Fibroblast of villous mesenchyme (primary cell): ENCODE data around the gene AHSP. TPM values are rescaled to one million over a fixed set of nuclear protein-coding genes. Genes with fewer than 3 reads are reported as not detected.
"Not testable (repeated sequence)": the region's sequence is repeated elsewhere in the genome, so short reads cannot be mapped to it uniquely, and the experiment has no call there.

Experiments
- DNase-seq: peaks from one replicate; pipeline ENCODE4 v3.0.0-alpha.2; 2010; ENCODE audit warnings: low read depth
- H3K4me3 ChIP-seq: 2 replicates; pipeline ENCODE4 v1.5.1; 2011; ENCODE audit warnings: low read depth, mild to moderate bottlenecking, low read length
- total RNA-seq: library from RNA; depleted of rRNA; stranded (reverse); fragments of >200 nt; gene quantifications from 2 replicates; pipeline ENCODE4 v1.2.3, GENCODE V29; 2012
- TF ChIP-seq, protein P1 (sequence below): IDR thresholded peaks from 2 replicates; pipeline ENCODE4 v1.5.1; 2012; ENCODE audit warnings: low read depth, mild to moderate bottlenecking, low read length; ENCODE audit not compliant: insufficient read depth

AHSP gene
- total RNA-seq, 1 donor = not detected

DNA sequence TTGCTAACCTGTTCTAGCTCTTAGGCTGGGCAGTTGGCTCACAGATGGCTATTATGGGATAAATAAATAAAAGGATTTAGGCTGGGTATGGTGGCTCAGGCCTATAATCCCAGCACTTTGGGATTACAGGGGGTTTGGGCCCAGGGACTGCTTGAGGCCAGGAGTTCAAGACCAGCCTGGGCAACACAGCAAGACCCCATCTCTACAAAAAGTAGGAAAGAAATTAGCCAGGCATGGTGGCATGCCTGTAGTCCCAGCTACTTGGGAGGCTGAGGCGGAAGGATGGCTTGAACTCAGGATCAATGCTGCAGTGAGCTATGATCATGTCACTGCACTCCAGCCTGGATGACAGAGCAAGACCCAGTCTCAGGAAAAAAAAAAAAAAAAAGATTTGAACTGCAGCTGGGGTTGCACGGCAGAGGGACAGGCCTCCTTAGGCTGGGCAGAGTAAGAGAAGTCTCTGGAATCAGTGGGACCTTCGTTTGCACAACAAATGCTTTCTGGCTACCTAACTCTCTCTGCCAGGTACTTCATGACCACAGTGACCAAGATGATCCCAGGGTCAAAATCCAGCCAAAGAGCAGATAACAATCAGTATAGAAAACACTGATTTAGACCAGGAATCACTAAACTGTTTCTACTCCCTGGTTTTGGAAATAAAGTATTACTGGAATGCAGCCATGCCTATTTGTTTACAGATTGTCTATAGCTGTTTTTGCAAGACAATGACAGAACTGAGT lies 26.3 kb upstream of the AHSP start:
- DNase-seq = no peak
- TF ChIP-seq, protein P1, sequence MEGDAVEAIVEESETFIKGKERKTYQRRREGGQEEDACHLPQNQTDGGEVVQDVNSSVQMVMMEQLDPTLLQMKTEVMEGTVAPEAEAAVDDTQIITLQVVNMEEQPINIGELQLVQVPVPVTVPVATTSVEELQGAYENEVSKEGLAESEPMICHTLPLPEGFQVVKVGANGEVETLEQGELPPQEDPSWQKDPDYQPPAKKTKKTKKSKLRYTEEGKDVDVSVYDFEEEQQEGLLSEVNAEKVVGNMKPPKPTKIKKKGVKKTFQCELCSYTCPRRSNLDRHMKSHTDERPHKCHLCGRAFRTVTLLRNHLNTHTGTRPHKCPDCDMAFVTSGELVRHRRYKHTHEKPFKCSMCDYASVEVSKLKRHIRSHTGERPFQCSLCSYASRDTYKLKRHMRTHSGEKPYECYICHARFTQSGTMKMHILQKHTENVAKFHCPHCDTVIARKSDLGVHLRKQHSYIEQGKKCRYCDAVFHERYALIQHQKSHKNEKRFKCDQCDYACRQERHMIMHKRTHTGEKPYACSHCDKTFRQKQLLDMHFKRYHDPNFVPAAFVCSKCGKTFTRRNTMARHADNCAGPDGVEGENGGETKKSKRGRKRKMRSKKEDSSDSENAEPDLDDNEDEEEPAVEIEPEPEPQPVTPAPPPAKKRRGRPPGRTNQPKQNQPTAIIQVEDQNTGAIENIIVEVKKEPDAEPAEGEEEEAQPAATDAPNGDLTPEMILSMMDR = no peak
- H3K4me3 ChIP-seq = no peak overlapping the region

DNA sequence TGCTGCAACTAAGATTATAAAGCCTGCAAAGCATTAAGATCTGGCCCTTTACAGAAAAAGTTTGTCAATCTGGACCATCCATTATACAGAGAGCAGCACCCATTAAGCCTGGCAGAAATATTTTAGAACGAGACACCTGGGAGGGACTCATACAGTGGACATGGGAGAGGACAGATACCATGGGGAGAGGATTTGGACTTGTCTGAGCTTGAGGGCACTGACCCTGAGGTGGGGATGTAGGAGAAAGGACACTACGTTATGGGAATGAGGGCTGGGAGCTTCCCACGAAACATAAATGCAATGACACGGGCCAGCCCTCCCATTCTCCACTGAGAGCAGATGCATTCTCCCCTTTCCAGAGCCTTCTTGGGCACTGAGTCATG lies 25.7 kb upstream of the AHSP start:
- H3K4me3 ChIP-seq = no peak overlapping the region
- TF ChIP-seq, protein P1 = no peak
- no peak for DNase-seq

DNA sequence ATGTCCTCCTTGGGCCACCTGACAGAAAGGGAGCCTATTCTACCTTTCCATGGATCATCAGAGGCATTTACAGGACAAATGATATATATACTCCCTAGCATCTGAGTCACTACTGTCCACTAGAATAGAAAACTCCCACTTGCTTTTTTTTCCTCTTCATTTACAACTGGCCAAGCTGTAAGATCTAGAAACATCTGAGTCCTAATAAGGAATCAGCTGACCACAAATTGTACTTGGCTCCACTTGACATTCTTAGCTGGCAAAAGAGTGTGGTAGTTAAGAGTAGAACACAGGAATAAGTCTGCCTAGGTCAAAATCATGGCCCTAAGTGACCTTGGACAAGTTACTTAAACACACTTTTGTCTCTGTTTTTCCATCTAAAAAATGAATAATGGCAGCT lies 24.7 kb upstream of the AHSP start:
- peak; percentile 30 for DNase-seq
- no peak overlapping the region for H3K4me3 ChIP-seq
- TF ChIP-seq, protein P1 = no peak

DNA sequence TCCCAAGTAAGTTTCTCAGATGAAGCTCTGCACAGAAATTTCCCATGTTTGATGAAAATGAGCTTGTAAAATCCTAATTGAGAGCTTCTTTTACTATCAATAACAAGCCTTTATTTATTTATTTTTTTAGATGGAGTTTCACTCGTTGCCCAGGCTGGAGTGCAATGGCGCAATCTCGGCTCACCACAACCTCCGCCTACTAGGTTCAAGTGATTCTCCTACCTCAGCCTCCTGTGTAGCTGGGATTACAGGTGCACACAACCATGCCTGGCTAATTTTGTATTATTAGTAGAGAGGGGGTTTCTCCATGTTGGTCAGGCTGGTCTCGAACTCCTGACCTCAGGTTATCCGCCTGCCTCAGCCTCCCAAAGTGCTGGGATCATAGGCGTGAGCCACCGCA lies 24.1 kb upstream of the AHSP start:
- DNase-seq, H3K4me3 ChIP-seq: not testable (repeated sequence)

DNA sequence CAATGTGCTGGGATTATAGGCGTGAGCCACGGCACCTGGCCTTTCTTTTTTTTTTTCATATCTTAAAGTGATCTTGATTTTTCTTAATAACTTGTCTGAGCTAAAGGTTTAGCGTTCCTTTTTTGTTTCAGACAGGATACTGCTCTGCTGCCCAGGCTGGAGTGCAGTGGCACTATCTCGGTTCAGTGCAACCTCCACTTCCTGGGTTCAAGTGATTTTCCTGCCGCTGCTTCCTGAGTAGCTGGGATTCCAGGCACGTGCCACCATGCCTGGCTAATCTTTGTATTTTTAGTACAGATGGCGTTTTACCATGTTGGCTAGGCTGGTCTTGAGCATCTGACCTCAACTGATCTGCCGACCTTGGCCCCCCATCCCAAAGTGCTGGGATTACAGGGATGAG lies 23.5 kb upstream of the AHSP start:
- no peak overlapping the region for H3K4me3 ChIP-seq
- TF ChIP-seq, protein P1 = no peak
- DNase-seq = no peak

DNA sequence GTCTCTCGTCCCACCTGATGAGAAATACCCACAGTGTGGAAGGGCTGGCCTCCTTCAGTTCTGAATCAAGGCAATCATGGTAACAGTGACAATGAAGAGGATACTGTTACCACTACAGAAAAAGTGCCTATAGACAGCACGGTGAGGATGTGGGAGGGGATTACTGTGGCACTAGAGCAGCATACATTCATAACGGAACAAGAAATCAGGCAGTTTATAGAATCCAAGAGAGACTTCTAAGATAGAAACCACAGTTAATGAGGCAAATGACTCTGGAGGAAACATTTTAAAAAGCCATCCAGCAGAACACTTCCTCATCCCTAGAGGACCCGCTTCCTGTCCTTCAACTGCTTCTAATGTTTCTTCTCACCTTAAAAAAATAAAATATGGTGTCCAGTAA lies 22.2 kb upstream of the AHSP start:
- TF ChIP-seq, protein P1 = no peak
- no peak for DNase-seq
- no peak overlapping the region for H3K4me3 ChIP-seq

DNA sequence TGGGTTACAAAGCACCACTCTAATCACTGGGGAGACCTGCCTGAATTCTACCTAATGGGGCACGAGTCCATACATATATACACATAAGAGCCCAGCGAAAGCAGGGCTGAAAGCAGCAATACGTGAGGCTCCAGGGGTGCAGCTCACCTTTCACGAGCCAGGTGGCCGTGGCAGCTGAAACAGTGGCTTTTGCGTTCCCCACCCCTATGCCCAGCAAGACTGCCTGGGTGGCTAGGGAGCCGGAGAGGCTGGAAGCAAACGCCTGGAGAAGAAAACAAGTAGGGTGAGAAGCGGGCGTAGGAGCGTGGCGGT lies 20.1 kb upstream of the AHSP start:
- peak overlapping the region; percentile 96 for H3K4me3 ChIP-seq
- DNase-seq = no peak
- TF ChIP-seq, protein P1 = peak; percentile 1
